CD4-positive, alpha-beta T cell treated with Interleukin-10 for 1 hour (primary cell): ENCODE data around the gene BIRC6.
"Not testable (repeated sequence)": the region's sequence is repeated elsewhere in the genome, so short reads cannot be mapped to it uniquely, and the experiment has no call there.

Experiments used
- DNase-seq: peaks from one replicate; pipeline ENCODE4 v3.0.0-alpha.2; 2020

The BIRC6 gene, protein sequence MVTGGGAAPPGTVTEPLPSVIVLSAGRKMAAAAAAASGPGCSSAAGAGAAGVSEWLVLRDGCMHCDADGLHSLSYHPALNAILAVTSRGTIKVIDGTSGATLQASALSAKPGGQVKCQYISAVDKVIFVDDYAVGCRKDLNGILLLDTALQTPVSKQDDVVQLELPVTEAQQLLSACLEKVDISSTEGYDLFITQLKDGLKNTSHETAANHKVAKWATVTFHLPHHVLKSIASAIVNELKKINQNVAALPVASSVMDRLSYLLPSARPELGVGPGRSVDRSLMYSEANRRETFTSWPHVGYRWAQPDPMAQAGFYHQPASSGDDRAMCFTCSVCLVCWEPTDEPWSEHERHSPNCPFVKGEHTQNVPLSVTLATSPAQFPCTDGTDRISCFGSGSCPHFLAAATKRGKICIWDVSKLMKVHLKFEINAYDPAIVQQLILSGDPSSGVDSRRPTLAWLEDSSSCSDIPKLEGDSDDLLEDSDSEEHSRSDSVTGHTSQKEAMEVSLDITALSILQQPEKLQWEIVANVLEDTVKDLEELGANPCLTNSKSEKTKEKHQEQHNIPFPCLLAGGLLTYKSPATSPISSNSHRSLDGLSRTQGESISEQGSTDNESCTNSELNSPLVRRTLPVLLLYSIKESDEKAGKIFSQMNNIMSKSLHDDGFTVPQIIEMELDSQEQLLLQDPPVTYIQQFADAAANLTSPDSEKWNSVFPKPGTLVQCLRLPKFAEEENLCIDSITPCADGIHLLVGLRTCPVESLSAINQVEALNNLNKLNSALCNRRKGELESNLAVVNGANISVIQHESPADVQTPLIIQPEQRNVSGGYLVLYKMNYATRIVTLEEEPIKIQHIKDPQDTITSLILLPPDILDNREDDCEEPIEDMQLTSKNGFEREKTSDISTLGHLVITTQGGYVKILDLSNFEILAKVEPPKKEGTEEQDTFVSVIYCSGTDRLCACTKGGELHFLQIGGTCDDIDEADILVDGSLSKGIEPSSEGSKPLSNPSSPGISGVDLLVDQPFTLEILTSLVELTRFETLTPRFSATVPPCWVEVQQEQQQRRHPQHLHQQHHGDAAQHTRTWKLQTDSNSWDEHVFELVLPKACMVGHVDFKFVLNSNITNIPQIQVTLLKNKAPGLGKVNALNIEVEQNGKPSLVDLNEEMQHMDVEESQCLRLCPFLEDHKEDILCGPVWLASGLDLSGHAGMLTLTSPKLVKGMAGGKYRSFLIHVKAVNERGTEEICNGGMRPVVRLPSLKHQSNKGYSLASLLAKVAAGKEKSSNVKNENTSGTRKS (N-terminal part only)

DNA sequence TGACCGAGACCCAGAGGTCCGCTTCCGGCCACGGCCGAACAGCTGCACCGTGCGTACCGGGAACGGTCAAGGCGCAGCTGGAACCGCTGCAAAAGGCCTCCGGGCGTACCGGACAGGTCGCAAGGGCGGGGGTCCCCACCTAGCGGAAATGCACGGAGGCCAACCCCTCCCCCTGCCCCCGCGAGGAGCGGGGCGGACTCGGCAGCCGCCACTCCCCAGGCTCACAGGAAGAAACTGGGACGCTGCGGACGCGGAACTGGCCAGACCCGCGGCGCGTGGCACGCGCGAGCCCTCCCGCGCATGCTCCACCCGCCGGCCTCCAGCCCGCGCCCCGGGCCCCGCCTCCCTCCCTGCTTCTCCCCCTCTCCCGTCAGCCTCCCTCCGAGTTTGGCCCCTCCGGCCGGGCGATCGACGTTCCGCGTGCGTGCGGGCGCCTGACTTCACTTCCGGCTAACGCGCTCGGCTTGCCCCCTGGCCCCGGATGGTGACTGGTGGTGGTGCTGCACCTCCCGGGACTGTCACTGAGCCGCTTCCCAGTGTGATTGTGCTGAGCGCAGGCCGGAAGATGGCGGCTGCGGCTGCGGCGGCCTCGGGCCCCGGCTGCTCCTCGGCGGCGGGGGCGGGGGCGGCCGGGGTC, at the start of gene BIRC6:
TSS of gene BIRC6 (plus strand) at position 343 of the 637 bp plus-strand sequence. CDS start at position 482, 139 bp downstream.
- DNase-seq: peak; percentile 93

DNA sequence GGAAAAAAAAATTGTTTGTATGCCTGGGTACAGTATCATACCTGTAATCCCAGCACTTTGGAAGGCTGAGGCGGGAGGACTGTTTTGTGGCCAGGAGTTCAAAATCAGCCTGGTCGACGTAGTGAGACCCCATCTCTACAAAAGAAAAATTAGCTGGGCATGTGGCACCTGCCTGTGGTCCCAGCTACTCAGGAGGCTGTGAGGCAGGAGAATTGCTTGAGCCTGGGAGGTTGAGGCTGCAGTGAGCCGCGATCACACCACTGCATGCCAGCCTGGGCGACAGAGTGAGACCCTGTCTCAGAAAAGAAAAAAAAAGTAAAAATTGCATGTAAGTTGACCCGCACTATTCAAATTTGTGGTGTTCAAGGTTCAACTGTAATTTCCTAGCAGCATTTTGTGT, 46.2 kb upstream of the BIRC6 start:
- no peak for DNase-seq

DNA sequence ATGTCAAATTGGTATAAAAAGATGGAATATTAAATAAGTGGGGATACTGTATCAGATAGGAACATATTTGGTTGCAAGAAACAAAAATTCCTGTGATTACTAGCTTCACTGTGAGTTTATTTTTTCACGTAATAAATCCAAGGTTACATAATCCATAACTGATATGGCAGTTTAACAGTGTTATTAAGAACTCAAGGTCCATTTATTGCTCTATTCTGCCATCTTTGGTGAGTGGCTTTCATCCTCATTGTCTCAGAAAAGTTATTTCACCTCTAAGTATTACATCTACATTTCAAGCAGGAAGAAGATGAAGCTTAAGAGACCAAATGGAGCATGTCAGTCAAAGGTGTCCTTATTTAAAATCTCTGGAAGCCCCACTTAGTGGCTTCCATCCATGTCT, 41.9 kb upstream of the BIRC6 start:
- no peak for DNase-seq

DNA sequence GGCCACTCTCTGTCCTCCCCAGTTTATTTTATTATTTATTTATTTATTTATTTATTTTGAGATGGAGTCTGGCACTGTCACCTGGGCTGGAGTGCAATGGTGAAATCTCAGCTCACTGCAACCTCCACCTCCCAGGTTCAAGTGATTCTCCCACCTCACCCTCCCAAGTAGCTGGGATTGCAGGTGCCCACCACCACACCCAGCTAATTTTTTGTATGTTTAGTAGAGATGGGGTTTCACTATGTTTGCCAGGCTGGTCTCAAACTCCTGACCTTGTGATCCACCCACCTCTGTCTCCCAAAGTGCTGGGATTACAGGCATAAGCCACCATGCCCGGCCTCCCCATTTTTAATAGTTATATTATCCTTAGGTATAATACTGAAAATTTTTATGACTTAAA, 28.1 kb upstream of the BIRC6 start:
- DNase-seq: not testable (repeated sequence)

DNA sequence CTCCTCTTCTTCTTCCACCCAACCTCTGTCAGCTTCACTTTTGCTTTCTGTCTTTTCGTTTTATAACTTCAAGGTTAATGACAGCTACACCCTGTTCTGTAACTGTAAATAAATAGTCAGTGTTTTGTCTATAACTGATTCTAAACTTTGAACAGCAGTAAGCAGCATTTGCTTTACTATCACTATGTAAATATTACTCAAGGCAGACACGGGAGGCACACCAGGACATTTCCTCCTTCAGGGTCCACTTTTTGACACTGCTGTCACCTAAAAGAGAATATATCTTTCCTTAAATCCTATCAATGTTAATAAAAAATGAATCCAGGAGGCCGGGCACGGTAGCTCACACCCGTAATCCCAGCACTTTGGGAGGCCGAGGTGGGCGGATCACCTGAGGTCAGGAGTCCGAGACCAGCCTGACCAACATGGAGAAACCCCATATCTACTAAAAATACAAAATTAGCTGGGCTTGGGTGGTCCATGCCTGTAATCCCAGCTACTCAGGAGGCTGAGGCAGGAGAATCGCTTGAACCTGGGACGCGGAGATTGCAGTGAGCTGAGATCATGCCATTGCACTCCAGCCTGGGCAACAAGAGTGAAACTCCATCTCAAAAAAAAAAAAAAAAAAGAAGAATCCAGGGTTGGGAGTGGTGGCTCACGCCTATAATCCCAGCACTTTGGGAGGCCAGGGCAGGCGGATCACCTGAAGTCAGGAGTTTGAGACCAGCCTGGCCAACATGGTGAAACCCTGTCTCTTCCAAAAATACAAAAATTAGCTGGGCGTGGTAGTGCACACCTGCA, 27.4 kb upstream of the BIRC6 start:
- not testable (repeated sequence) for DNase-seq

DNA sequence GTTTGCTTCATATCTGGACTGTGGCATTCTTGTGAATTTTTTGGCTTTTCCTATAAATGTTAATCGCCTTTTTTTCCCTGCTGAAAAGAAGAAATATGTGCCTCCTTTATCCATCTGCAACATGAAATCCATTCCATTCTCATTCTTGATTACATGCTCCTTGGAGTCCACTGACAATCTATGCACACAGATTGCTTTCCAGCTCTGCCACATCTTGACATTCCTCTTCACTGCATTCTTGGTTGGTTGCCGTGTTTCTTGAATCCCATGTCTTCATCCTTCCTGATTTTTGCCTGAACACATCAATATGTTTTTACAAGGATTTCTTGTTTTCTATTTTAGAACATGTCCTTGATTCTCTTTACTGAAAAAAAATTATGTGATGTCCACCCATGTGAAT, 26.7 kb upstream of the BIRC6 start:
- DNase-seq: no peak

DNA sequence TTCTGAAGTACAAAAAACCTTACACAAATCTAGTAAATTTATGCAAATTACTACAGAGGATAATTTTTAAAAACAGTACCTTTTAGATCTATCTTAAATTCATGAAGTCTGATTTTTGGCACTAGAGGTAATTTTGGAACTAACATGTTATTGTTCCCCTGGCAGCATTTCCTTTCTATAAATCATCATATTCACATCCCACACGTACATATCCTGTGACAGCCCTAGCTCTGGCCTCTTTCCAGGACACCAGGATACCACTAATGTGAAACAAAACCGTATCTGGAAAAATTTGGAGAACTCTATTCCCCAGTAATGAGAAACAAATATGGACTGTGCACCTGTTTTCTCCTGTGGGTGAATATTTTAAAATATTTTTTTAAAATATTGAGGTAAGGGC, 14.0 kb upstream of the BIRC6 start:
- no peak for DNase-seq

DNA sequence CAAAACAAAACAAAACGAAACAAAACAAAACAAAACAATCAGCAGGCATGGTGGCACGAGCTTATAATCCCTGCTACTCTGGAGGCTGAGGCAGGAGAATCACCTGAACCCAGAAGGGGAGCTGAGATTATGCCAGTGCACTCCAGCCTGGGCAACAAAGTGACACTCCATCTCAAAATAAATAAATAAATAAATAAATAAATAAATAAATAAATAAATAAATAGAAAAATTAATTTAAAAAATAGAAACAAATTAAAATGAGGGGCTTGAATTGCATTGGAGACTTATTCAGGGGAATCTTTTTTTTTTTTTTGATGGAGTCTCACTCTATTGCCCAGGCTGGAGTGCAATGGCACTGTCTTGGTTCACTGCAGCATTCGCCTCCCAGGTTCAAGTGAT, 6.0 kb upstream of the BIRC6 start:
- not testable (repeated sequence) for DNase-seq

DNA sequence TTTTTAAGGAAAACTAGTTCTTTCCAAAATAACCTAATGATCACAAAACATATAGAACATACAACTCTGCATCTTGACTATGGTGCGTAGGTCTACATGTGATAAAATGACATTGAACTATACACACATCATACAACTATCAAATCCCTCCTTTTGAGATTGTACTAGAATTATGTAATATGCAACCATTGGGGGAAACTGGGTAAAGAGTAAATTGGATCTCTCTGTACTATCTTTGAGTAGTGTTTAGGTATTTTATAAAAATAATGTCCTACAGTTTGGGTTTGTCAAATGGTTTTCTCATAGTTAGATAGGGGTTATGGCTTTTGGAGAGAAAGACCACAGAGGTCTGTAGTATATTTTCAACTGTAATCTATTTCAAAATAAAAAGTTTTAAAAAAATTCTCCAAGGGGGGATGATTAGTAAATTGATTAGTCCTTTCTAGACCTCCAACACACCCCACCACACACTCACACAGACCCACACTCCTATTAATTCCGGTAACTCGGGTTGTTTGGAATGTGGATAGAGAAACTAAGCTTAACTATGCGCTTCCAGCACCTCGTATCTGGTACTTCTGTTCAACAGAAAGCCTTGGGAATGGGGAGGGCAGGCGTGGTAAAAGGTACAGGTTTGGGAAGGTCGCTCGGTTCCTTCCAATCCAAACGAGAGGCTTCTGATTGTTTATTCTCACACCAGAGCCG, 695 bp upstream of the BIRC6 start:
- DNase-seq: no peak

DNA sequence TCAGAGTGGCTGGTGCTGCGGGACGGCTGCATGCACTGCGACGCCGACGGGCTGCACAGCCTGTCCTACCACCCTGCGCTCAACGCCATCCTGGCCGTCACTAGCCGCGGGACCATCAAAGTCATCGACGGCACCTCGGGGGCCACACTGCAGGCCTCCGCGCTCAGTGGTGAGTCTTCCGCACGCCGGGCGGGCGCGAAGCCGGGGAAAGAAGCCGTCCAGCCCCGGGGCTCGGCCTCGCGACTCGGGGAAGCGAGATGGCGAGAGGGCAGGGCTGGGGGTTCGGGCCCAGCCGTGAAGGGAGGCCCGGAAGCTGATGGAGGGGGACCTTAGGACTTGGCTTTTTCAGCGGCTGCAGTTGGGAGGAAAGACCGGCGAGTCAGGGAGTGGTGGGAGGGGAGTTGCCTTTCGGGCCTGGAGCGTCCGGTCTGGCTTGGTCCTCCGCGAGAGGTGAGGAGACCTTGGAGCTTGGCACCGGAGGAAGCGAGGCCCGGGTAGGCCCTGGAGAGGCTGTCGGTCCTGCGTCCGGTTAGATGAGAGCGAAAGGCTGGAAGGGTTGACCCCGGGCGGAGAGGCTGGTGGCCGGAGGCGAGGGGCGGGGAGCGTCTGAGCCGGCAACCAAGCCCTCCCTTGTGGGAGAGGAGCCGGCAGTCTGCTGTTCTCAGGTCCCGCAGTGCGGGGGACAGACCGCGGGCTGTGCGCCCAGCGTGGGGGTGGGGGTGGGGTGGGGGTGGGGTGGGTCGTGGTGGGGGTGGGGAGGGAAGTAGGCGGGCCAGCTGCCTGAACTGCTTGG, 691 bp downstream of the BIRC6 start:
- DNase-seq: peak; percentile 16

DNA sequence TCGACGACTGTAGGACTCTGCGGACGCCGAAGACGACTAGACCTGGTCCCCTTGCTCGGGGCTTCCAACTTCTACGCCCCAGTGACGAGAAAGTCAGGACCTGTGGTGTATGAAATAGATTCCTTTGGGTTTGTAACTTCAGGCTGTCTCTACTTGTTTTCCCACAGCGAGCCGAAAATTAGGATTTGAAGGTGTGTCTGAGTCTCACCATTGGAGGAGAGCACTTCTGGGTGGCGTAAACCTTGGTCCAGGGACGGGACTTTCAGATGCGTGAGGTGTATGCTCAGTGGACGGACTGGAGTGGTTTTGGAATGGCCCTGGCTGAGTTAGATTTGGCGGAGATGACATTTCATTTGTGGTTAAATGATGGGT, 1.3 kb downstream of the BIRC6 start:
- no peak for DNase-seq

DNA sequence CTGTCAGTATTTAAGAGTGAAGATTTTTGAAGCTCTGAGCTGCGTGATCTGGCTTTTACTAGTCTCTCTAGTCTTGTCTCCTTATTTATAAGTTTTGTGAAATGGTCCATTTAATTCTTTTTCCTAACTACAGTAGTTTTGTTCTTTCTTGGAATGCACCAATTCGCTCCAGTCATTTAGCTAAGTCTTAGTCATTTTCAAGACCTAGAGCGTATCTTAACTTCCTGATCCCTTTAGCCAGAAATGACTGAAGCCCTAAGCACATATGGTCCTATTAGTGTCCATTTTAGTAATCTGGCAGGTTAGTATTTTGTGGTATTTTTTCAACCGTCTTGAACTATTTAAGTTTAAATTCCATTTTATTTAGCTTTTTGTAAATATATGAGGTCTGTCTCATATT, 3.6 kb downstream of the BIRC6 start:
- no peak for DNase-seq

DNA sequence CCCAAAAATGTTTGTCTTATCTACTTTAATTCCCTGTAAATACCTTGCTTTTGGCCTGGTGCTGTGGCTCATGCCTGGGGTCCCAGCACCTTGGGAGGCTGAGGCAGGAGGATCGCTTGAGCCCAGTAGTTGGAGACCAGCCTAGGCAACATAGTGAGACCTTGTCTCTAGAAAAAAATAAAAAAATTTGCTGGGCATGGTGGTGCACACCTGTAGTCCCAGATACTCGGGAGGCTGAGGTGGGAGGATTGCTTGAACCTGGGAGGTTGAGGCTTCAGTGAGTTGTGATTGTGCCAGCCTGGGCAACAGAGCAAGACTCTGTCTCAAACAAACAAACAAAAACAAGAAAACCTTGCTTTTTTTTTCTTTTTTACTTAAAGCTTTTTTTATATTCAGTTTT, 6.2 kb downstream of the BIRC6 start:
- not testable (repeated sequence) for DNase-seq

DNA sequence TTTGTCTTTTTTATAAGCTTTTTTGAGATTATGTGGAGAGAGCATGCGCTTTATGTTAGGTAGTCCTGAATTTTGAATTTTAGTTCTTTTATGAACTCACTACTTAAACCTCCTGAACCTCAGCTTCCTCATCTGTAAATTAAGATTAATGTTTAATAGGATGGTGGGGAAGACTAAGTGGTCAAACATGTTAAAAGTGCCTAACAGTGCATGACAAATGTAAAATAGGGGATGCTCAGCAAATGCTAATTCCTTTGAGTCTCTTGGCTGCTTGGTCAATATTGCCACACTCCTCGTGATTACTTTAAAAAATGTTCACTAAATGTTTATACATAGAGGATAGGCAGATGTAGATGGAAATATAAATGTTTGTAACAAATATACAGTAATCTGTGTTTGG, 6.8 kb downstream of the BIRC6 start:
- no peak for DNase-seq

DNA sequence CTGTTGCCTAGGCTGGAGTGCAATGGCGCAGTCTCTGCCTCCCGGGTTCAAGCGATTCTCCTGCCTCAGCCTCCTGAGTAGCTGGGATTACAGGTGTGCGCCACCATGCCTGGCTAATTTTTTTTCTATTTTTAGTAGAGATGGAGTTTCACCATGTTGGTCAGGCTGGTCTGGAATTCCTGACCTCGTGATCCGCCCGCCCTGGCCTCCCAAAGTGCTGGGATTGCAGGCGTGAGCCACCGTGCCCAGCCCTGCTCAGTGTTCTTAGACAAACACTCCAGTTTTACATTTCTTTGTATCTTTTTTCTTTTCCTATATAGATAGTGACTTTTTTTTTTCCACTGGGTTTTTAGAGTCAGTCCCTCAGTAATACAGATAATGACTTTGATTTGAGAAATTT, 7.5 kb downstream of the BIRC6 start:
- not testable (repeated sequence) for DNase-seq

DNA sequence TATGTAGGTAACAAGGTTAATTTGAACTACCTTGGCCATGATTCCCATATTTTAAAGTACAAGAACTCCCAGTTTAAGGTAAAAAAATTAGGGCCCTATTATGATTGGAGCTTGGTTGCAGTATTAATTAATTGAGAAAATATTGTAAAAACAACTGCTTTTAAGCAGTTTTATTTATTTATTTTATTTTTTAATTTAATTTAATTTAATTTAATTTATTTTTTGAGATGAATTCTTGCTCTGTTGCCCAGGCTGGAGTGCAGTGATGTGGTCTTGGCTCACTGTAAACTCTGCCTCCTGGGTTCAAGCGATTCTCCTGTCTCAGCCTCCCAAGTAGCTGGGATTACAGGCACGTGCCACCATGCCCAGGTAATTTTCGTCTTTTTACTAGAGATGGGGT, 8.9 kb downstream of the BIRC6 start:
- DNase-seq: not testable (repeated sequence)

DNA sequence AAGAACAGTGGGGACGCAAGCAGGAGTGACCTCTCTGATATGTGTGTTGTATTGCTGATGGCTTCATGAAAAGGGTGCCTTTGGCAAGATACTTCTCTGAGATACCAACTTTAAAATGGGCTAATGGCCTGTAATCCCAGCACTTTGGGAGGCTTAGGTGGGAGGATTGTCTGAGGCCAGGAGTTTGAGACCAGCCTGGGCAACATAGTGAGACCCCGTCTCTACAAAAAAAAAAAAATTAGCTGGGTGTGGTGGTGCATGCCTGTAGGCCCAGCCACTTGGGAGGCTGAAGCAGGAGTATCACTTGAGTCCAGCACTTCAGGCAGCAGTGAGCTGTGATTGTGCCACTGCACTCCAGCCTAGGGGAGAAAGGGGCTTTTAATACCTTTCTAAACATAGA, 9.8 kb downstream of the BIRC6 start:
- no peak for DNase-seq

DNA sequence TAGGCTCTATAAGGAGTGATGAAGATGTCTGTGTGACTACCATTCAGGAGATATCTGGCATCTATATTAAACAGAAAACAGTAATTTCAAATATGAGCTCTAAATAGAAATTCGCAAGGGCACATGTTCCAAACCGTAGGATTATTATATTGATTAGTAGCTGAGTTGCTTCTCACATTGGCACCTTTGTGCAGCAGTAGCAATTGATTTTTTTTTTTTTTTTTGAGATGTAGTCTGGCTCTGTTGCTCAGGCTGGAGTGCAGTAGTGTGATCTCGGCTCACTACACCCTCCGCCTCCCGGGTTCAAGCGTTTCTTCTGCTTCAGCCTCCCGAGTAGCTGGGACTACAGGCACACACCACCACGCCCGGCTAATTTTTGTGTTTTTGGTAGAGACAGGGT, 12.4 kb downstream of the BIRC6 start:
- DNase-seq: no peak

DNA sequence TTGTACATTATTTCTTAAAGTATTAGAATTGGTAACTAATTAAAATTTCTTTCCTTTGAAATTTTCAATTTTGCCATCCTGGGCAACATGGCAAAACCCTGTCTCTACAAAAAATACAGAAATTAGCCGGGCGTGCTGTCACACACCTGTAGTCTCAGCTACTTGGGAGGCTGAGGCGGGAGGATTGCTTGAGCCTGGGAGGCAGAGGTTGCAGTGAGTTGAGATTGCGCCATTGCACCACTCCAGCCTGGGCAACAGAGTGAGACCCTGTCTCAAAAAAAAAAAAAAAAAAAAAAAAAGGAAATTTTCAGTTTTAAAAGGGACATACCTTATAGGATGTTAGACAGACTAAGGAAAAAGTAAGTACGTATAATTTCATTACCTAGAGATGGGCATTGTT, 14.1 kb downstream of the BIRC6 start:
- not testable (repeated sequence) for DNase-seq

DNA sequence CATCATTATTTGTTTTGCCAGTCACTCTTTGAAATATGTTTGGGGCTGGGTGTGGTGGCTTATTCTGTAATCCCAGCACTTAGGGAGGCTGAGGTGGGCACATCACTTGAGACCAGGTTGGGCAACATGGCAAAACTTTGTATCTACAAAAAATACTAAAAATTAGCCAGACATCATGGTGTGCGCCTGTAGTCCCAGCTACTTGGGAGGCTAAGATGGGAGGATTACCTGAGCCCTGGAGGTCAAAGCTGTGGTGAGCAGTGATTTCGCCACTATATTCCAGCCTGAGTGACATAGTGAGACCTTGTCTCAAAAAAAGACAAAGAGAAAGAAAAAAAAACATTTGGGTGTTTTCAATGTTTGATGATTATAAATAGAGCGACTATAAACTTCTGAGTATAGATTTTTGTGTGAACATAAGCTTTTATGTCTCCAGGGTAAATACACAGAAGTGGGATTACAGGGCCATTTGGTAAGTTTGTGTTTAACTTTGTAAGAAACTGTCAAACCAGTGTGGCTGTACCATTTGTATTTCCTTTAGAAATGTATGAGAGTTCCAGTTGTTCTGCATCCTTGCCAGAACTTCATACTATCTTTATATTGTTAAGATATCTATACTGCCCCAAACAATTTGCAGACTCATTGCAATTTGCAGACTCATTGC, 15.8 kb downstream of the BIRC6 start:
- no peak for DNase-seq
